Stimulated activated naive CD8-positive, alpha-beta T cell treated with anti-CD3 and anti-CD28 coated beads, Interleukin-15, amount 100 ng/mL, for 72 hours (primary cell): Measurements from ENCODE around the gene LRP1B.
"Not testable (repeated sequence)": the region's sequence is repeated elsewhere in the genome, so short reads cannot be mapped to it uniquely, and the experiment has no call there.

Experiments
- ATAC-seq: fragments of 150-1000 bp; cut with Tn5 transposase; 2 replicates; pipeline ENCODE4 v1.10.0; 2021; ENCODE audit warnings: mild to moderate bottlenecking, moderate library complexity
- DNase-seq, 2 donors: peaks; one replicate each; pipeline ENCODE4 v3.0.0; 2021 to 2022
- H3K27ac Mint-ChIP-seq, 2 donors: one replicate each; pipeline ENCODE4 v1.8.0; 2022; ENCODE audit warnings: mild to moderate bottlenecking in 2 of 2, mixed read lengths in 2 of 2, moderate library complexity in 2 of 2
- H3K27me3 Mint-ChIP-seq: one replicate; pipeline ENCODE4 v1.8.0; 2022; ENCODE audit warnings: mixed read lengths
- H3K4me1 Mint-ChIP-seq: one replicate; pipeline ENCODE4 v1.8.0; 2022; ENCODE audit warnings: mild to moderate bottlenecking, mixed read lengths
- H3K4me3 Mint-ChIP-seq, 2 donors: one replicate each; pipeline ENCODE4 v1.8.0; 2022; ENCODE audit warnings: mild to moderate bottlenecking in 2 of 2, mixed read lengths in 2 of 2, moderate library complexity in 1 of 2
- H3K9me3 Mint-ChIP-seq, 2 donors: one replicate each; pipeline ENCODE4 v1.8.0; 2022; ENCODE audit warnings: mixed read lengths in 2 of 2

The LRP1B gene

DNA sequence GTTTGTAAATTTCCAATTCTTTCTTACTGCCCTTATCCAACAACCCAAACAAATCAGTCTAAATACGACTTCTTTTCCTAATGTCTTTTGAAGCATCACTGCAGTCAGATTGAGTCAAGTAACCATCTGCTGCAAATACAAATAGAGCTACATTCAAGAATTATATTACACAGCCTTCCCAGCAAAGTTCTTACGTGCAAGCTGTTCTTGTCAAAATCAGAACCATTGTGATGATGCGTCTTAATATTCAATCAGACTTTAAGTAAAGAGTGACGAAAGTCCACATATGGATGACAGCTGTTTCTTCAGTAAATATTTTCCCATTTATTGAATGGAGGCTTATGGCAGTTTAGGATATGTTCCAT lies 943.8 kb downstream of the LRP1B start:
- H3K27me3 Mint-ChIP-seq, result no peaks in the 10 kb centered on the region
- H3K4me1 Mint-ChIP-seq, result no peaks in the 10 kb centered on the region
- DNase-seq (no peak), ATAC-seq (no peak)
- H3K9me3 Mint-ChIP-seq, result peaks cover 5 to 6% of the 10 kb centered on the region in 2 donors
- no peak overlapping the region for H3K27ac Mint-ChIP-seq
- H3K4me3 Mint-ChIP-seq, result no peak overlapping the region

DNA sequence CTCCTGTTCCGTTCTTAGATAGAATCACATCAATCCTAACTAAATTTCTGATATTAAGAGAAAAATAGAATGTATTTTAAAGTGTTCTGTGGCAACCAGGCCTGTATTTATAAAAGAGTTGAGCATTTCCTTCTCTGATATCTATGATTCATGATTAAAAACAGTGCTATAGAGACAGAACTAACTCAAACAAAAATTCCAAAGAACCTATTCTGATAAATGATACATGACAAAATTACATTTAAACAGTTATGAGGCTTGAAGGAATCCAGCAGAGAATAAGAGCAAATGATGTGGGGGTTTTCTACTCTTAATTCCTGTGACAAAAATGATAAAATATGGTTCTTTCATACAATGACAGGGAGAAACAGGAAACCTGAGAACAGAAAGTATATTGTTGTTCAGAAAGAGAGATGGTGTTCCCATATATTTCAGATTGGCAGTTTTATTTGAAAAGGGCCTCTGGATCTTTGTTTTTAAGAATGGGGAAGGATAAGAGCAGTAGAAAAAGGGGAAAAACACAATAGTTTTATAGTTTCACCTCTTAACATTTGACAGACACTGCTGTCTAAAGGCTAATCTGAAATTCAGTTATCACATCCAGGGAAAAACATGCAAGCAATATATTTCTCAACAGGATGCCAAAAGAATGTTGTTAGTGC lies 944.3 kb downstream of the LRP1B start:
- Mint-ChIP-seq H3K27me3 (no peaks in the 10 kb centered on the region), H3K4me3 (no peak overlapping the region), H3K9me3 (peaks cover 6 to 8% of the 10 kb centered on the region in 2 donors), H3K4me1 (no peaks in the 10 kb centered on the region), H3K27ac (no peak overlapping the region)
- DNase-seq (no peak), ATAC-seq (no peak)

DNA sequence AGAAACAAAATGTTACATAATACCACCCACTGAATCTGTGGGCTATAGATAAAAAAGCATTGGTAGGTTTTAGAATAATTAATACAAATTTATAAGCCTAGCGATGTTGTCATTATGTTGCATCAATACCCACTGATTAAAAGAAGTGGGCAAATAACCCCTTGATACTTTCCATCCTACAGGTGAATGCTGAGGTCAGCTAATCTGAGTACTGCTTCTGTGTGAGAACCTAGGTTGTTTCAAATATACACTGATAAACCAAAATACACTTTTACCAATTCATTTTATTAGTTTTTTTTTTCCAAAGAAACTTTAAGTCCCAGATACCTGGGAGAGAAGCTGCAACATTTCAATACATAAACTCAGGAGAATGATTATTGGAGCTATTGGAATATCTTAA lies 948.6 kb downstream of the LRP1B start:
- H3K9me3 Mint-ChIP-seq, result peaks cover 6 to 21% of the 10 kb centered on the region in 2 donors
- no peak overlapping the region for H3K4me3 Mint-ChIP-seq
- ATAC-seq (no peak), DNase-seq (no peak)
- no peaks in the 10 kb centered on the region for H3K4me1 Mint-ChIP-seq
- H3K27ac Mint-ChIP-seq, result no peak overlapping the region
- H3K27me3 Mint-ChIP-seq, result no peaks in the 10 kb centered on the region

DNA sequence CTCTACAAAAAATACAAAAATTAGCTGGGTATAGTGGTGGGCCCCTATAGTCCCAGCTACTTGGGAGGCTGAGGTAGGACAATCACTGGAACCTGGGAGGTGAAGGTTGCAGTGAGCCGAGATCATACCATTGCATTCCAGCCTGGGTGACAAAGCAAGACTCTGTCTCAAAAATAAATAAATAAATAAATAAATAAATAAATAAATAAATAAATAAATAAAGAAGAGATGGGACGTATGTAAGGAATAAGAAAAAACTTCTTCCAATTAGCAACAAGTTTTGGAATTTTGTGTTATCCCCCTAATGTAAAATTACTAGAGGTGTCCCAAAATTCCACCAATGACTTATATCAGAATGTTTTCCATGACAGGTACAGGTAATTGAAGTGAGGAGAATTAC lies 961.7 kb downstream of the LRP1B start:
- ATAC-seq, H3K4me3 Mint-ChIP-seq, H3K27ac Mint-ChIP-seq, H3K4me1 Mint-ChIP-seq, DNase-seq, H3K27me3 Mint-ChIP-seq: not testable (repeated sequence)
- H3K9me3 Mint-ChIP-seq, result peaks cover under 1 to 16% of the 10 kb centered on the region in 2 donors

DNA sequence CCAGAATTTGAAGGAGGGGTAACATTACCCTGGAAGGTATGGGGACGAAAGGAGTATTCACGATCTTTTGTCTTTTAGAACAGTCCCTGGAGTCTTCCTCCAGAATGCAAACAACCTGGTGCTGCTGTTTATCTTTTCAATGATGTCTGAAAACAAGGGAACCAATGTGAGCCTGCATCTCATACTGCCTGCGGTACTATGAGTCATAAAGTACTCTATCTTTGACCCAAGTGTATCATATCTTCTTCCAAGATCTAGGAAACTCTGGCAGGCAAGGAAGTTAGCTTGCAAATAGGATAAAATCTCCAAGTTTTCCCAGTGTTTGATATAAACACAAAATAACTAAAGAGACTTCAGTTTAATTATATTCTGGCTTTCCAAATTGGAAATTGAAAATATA lies 968.5 kb downstream of the LRP1B start:
- no peak for DNase-seq
- H3K9me3 Mint-ChIP-seq, result no peaks in the 10 kb centered on the region
- ATAC-seq, result no peak
- H3K4me1 Mint-ChIP-seq, result no peaks in the 10 kb centered on the region
- H3K27me3 Mint-ChIP-seq, result no peaks in the 10 kb centered on the region
- H3K4me3 Mint-ChIP-seq, result no peak overlapping the region
- no peak overlapping the region for H3K27ac Mint-ChIP-seq

DNA sequence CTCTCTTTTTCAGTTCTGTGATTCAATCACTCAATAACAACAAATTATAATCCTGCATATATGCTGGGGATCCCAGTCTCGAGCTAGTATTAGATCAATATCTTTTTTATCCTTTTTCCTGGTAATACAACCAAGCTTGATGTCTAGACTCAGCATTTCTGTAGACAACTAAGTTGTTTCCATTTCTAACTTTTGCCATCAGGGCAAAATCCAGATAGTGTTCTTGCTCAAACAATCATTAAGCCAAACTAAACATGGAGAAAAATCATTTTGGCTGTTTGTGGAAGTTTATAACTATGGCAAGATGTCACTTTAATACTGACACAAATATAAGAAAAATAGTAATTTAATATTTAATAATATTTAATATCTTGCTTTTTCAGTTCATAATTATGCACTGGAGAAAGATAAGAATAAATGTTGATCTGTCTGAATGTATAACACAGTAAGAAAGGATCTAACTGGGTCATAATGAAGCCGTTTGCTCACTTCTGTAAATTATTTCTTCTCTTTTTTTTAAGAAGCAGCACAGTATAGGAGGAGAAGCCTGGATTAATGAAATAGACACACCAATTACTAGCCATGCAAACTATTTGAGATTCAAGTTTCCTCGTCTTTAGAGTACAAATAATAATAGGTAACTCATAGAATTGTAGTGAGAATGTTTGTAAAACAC lies 979.1 kb downstream of the LRP1B start:
- Mint-ChIP-seq H3K27me3 (no peaks in the 10 kb centered on the region), H3K27ac (no peak overlapping the region), H3K4me1 (no peaks in the 10 kb centered on the region), H3K4me3 (no peak overlapping the region), H3K9me3 (no peaks in the 10 kb centered on the region)
- ATAC-seq (no peak), DNase-seq (no peak)

DNA sequence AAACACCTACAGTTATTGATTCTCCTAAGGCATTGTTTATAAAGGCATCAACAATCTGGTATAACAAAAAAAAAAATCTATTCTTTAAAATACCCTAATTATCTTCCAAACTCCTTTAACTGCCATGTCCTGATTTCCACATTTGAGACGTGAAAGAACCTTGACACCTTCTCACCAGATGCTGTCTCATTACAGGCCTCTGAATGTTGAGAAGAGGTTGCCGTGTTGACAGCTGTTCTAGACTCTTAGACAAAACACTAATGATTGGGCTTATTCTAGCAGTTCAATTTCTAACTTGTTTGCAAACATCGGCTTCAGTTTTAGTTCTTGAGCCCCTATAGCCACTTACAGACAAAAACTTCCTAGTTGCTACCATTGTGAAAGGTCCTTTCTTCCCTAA lies 988.8 kb downstream of the LRP1B start:
- Mint-ChIP-seq H3K27ac (no peak overlapping the region), H3K27me3 (no peaks in the 10 kb centered on the region), H3K4me3 (no peak overlapping the region), H3K4me1 (no peaks in the 10 kb centered on the region), H3K9me3 (no peaks in the 10 kb centered on the region)
- ATAC-seq (no peak), DNase-seq (no peak)

DNA sequence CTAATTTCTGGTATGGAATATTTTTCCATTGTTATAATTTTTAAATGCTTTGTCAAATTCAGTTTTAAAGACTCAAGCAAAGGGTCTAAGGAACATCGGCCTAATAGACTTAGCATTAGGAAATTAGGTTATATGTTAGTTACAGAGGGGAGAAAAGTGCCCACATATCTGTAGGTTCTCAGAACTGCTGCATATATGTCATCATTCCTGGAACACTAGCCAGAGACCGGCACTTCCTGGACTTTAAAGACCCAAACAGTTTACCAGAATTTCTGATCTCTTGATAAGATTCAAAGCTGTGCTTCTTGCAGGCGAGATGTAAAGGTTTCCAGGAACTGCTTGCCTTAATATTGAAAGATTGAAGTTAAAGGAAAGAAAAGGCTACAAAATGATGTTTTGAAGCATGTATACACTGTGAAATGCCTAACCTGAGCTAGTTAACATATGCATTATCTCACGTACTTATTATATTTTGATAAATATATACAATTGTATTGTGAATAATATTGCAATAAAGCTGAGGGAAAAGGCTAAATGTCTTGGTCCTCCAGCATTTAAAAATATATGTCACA lies 993.6 kb downstream of the LRP1B start:
- H3K4me1 Mint-ChIP-seq, result no peaks in the 10 kb centered on the region
- DNase-seq (no peak), ATAC-seq (no peak)
- H3K9me3 Mint-ChIP-seq, result peaks cover 0 to 10% of the 10 kb centered on the region in 2 donors
- H3K27ac Mint-ChIP-seq, result no peak overlapping the region
- H3K27me3 Mint-ChIP-seq, result no peaks in the 10 kb centered on the region
- no peak overlapping the region for H3K4me3 Mint-ChIP-seq

DNA sequence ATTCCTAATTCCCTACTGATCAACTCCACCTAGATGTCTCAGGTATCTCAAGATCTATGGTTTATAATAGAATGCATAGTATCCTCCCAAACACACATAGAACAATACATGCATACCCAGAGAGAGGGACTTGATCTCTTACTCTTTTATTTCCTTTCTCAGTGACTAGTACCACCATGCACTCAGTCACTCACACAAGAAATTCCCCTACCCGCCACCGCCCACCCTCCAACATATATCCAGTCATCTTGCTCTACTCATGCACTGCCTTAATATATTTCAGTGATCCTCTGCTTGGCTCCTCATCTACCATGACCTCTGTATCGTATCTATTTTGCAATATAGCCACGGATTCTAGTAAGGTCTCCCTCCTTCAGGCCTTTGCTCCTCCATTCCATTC lies 996.9 kb downstream of the LRP1B start:
- Mint-ChIP-seq H3K27ac (peak overlapping the region in 1 of 2 donors; percentile 47), H3K9me3 (peaks cover 0 to 14% of the 10 kb centered on the region in 2 donors), H3K27me3 (no peaks in the 10 kb centered on the region), H3K4me1 (no peaks in the 10 kb centered on the region), H3K4me3 (no peak overlapping the region)
- no peak for DNase-seq
- no peak for ATAC-seq

DNA sequence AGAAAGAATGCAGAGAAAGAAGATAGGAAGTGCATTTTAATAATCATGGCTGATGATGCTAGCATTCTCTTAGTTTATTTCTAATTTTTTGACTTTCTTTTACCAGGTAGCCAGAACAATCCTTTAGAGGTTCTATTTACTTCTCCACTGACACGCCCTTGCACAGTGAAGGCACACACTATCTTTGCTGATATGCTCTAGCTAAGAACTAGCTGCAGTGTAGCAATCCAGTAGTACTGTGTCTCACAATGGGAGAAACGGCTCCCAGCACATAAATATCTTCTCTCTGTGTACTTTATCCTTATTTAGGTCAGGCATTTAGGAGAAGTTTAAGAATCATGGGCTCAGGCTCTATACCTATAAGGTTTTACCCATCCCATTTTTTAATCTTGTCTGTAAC lies 1005.4 kb downstream of the LRP1B start:
- H3K27me3 Mint-ChIP-seq, result no peaks in the 10 kb centered on the region
- H3K27ac Mint-ChIP-seq, result no peak overlapping the region
- ATAC-seq (no peak), DNase-seq (no peak)
- no peaks in the 10 kb centered on the region for H3K4me1 Mint-ChIP-seq
- no peak overlapping the region for H3K4me3 Mint-ChIP-seq
- peaks cover 11 to 26% of the 10 kb centered on the region in 2 donors for H3K9me3 Mint-ChIP-seq

DNA sequence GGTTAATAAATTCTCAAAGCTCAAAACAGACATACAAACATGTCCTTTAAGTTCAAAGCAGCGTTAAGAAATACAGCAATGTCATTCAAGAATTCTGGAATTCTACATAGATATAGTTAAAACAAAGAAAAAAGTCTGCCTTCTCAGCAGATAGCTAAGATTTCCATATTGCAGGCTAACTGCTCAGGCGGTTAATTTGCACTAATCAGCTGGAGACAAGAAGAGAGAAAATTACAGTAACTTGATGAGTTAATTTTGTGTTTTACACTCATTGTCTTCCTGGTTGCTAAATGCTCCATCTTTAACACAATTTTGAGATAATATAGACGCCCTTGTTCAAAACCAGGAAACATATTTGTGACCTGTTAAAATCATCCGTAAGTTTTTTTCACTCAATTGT lies 1012.0 kb downstream of the LRP1B start:
- Mint-ChIP-seq H3K4me3 (no peak overlapping the region), H3K27ac (no peak overlapping the region)

DNA sequence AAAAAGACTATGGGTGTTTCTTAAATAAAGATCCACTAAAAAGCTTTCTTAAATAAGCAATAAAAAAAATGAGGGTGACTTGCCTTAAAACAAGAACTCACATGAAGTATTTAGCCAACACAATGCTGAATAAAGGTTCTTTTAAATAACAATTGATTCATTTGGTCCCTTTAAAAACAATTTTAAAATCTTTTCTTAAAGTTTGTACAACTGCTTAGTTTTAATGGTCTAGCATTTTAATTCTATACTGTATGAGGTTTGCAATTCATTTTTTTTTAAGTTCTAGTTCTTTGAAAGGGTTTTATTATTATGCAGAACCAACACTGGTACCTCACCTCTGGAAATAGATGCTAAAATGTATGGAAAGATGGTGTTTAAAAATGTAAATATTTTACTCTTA lies 1017.5 kb downstream of the LRP1B start:
- Mint-ChIP-seq H3K4me1 (no peaks in the 10 kb centered on the region), H3K27me3 (no peaks in the 10 kb centered on the region), H3K9me3 (no peaks in the 10 kb centered on the region), H3K4me3 (no peak overlapping the region), H3K27ac (no peak overlapping the region)
- DNase-seq (no peak), ATAC-seq (no peak)

More for the DNA sequence above, 1012.0 kb downstream of the LRP1B start:
- Mint-ChIP-seq H3K4me1 (no peaks in the 10 kb centered on the region), H3K27me3 (no peaks in the 10 kb centered on the region), H3K9me3 (peaks cover 0 to 8% of the 10 kb centered on the region in 2 donors)
- DNase-seq (no peak), ATAC-seq (no peak)

DNA sequence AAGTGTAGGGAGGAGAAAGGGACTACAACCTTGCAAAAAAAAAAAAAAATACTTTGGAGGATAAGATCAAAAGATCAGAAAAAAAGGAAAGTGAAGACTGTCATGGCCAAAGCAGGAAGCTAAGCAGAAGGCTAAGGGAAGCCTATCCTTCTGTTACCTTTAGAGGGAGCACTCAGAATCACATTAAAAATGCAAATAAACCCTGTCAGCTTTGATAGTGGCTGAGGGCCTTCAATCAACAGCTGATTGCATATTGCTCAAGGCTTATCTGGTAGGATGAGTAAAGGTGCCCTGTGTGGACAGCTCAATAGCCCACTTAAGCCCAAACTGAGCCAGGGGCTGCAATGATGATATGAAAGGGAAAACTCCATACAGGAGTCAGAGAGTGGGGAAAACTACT lies 1021.2 kb downstream of the LRP1B start:
- ATAC-seq, result no peak
- H3K27me3 Mint-ChIP-seq, result no peaks in the 10 kb centered on the region
- H3K4me1 Mint-ChIP-seq, result no peaks in the 10 kb centered on the region
- H3K4me3 Mint-ChIP-seq, result no peak overlapping the region
- no peak overlapping the region for H3K27ac Mint-ChIP-seq
- no peaks in the 10 kb centered on the region for H3K9me3 Mint-ChIP-seq
- DNase-seq, result no peak

DNA sequence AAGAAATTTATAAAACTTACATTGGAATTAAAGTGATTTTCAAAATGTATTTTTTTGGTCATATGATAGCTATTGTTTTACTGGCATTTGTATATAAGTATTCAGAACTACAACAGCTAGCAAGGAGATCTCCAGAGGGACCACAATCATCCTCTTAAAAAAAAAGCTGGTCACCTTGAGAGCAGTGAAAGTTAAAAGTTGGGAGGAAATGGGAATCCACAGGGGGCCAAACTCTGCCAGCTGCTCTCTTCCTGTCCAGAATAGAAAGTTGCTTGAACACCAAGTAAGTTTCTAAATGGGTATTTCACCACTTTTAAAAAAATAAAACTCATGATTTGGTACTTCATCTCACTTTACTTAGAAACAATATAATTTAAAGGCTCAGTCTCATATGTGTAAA lies 1025.1 kb downstream of the LRP1B start:
- no peak for ATAC-seq
- Mint-ChIP-seq H3K27me3 (no peaks in the 10 kb centered on the region), H3K4me3 (no peak overlapping the region), H3K9me3 (no peaks in the 10 kb centered on the region), H3K27ac (no peak overlapping the region), H3K4me1 (no peaks in the 10 kb centered on the region)
- DNase-seq, result no peak

DNA sequence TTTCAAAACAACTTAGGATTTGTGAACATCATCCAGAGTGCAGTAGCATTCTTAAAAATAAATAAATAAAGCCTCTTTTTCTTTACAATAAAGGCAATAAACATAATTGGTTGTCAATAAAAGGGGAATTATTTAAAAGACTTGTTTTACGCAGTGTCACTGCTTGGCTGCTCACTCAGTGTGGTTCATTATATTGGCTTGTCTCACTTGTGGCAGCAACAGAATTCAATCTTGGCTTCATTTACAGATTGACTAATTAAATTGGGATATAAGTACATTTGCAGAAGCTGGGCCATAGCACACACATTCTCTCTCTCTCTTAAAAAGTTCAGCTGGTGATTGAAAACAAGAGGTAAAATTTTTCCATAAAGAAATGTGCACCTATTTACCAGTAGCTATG lies 1027.6 kb downstream of the LRP1B start:
- ATAC-seq (no peak), DNase-seq (no peak)
- H3K4me1 Mint-ChIP-seq, result no peaks in the 10 kb centered on the region
- H3K4me3 Mint-ChIP-seq, result no peak overlapping the region
- no peak overlapping the region for H3K27ac Mint-ChIP-seq
- no peaks in the 10 kb centered on the region for H3K27me3 Mint-ChIP-seq
- H3K9me3 Mint-ChIP-seq, result no peaks in the 10 kb centered on the region

DNA sequence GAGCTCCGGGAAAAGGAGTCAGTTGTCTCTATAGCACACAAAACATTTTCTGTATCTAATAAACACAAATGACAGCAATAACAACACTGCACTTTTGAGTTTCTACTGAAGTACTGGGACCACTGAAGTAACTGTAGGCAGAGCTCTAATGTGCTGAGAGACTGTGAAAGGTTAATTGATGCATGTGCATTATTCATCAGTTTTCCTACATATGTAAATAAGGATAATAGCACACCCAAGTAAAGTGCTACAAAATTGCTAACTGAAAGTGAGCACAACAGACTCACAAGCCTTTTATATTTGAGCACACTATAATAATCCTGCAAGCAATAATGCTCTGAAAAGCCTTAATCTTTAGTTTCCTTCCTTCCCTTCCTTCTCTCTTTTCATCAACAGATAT lies 1051.6 kb downstream of the LRP1B start:
- Mint-ChIP-seq H3K4me3 (no peak overlapping the region), H3K27ac (no peak overlapping the region), H3K4me1 (no peaks in the 10 kb centered on the region), H3K27me3 (no peaks in the 10 kb centered on the region), H3K9me3 (peaks cover 6 to 8% of the 10 kb centered on the region in 2 donors)
- DNase-seq (no peak), ATAC-seq (no peak)
